Osteocyte (in vitro differentiated cells): Measurements from ENCODE around the gene TRIM56. TPM values are rescaled to one million over a fixed set of nuclear protein-coding genes. Genes with fewer than 3 reads are reported as not detected.

Experiments
- DNase-seq: peaks from one replicate; pipeline ENCODE4 v3.0.0; 2021; ENCODE audit warnings: mixed read lengths; ENCODE audit not compliant: unreplicated experiment; ENCODE audit errors: extremely low spot score
- H3K27ac Mint-ChIP-seq: one replicate; pipeline ENCODE4 v1.8.0; 2021; ENCODE audit warnings: mild to moderate bottlenecking, mixed read lengths; ENCODE audit not compliant: unreplicated experiment
- H3K27me3 Mint-ChIP-seq: one replicate; pipeline ENCODE4 v1.8.0; 2021; ENCODE audit warnings: mixed read lengths; ENCODE audit not compliant: unreplicated experiment
- H3K36me3 Mint-ChIP-seq: one replicate; pipeline ENCODE4 v1.8.0; 2021; ENCODE audit warnings: mixed read lengths; ENCODE audit not compliant: unreplicated experiment
- H3K4me1 Mint-ChIP-seq: one replicate; pipeline ENCODE4 v1.8.0; 2021; ENCODE audit warnings: mixed read lengths; ENCODE audit not compliant: unreplicated experiment
- H3K4me3 Mint-ChIP-seq: one replicate; pipeline ENCODE4 v1.8.0; 2021; ENCODE audit warnings: mild to moderate bottlenecking, moderate library complexity, mixed read lengths; ENCODE audit not compliant: unreplicated experiment
- H3K9me3 Mint-ChIP-seq: one replicate; pipeline ENCODE4 v1.8.0; 2021; ENCODE audit warnings: mixed read lengths; ENCODE audit not compliant: unreplicated experiment
- CTCF ChIP-seq: fragments of 200-600 bp; sonication (generic); IDR thresholded peaks from 2 replicates; pipeline ENCODE4 v1.5.0; 2021; ENCODE audit warnings: antibody characterized with exemption, mild to moderate bottlenecking, moderate library complexity
- total RNA-seq: library from RNA; stranded (reverse); gene quantifications from 2 replicates; pipeline ENCODE4 v1.2.1, GENCODE V29; 2021

The TRIM56 gene
- total RNA-seq, 1 donor from 2014 or later = 42.2 TPM

GRCh38 chr7:101124376-101125056 lies 39.2 kb downstream of the TRIM56 start:
- H3K9me3 Mint-ChIP-seq = no peaks in the 10 kb centered on the region
- no peak for DNase-seq
- H3K36me3 Mint-ChIP-seq = peaks cover 14% of the 10 kb centered on the region
- no peaks in the 10 kb centered on the region for H3K27me3 Mint-ChIP-seq
- peak overlapping the region; percentile 100 for H3K27ac Mint-ChIP-seq
- H3K4me1 Mint-ChIP-seq = peaks cover 86% of the 10 kb centered on the region
- peak overlapping the region; percentile 23 for H3K4me3 Mint-ChIP-seq
- no peak for TF ChIP-seq CTCF

GRCh38 chr7:101125989-101126650 lies 40.8 kb downstream of the TRIM56 start:
- H3K27ac Mint-ChIP-seq = peak overlapping the region; percentile 100
- peak; percentile 91 for DNase-seq
- no peaks in the 10 kb centered on the region for H3K9me3 Mint-ChIP-seq
- no peaks in the 10 kb centered on the region for H3K27me3 Mint-ChIP-seq
- peaks cover 91% of the 10 kb centered on the region for H3K4me1 Mint-ChIP-seq
- no peak for TF ChIP-seq CTCF
- peaks cover 26% of the 10 kb centered on the region for H3K36me3 Mint-ChIP-seq
- H3K4me3 Mint-ChIP-seq = peak overlapping the region; percentile 93

- Mint-ChIP-seq H3K36me3 (peaks cover 33% of the 10 kb centered on the region), H3K9me3 (no peaks in the 10 kb centered on the region), H3K27me3 (no peaks in the 10 kb centered on the region), H3K27ac (peak within 1 kb of the TSS; percentile 100), H3K4me1 (peaks cover 91% of the 10 kb centered on the region), H3K4me3 (peak within 1 kb of the TSS; percentile 93)
- DNase-seq = peak; percentile 97
- peak; percentile 37 for TF ChIP-seq CTCF
Observed at GRCh38 chr7:101126651-101127459, 41.6 kb downstream of the TRIM56 start, which contains the start of gene SERPINE1. Gene SERPINE1 (plus strand): TSS chr7:101127104. CDS start chr7:101128394, 1,290 bp downstream.

GRCh38 chr7:101127460-101128039 lies 42.3 kb downstream of the TRIM56 start:
- Mint-ChIP-seq H3K9me3 (no peaks in the 10 kb centered on the region), H3K4me3 (peak overlapping the region; percentile 93), H3K27ac (peak overlapping the region; percentile 100), H3K27me3 (no peaks in the 10 kb centered on the region), H3K4me1 (peaks cover 90% of the 10 kb centered on the region), H3K36me3 (peaks cover 38% of the 10 kb centered on the region)
- no peak for TF ChIP-seq CTCF
- no peak for DNase-seq
